Endothelial cell of umbilical vein (primary cell): Measurements from ENCODE around the gene PLEKHG2.

Experiments used
- EZH2 ChIP-seq: IDR thresholded peaks from 2 replicates; pipeline ENCODE4 v1.6.1; 2012; ENCODE audit warnings: borderline replicate concordance, low read depth, mild to moderate bottlenecking, moderate library complexity, low read length, inconsistent platforms; ENCODE audit not compliant: severe bottlenecking
- FOS ChIP-seq: IDR thresholded peaks from 2 replicates; pipeline ENCODE4 v1.6.1; 2011; ENCODE audit warnings: mild to moderate bottlenecking, low read length, moderate library complexity, borderline replicate concordance; ENCODE audit not compliant: insufficient read depth
- GATA2 ChIP-seq: IDR thresholded peaks from 2 replicates; pipeline ENCODE4 v1.7.0; 2011; ENCODE audit warnings: low read depth, mild to moderate bottlenecking, moderate library complexity, mixed read lengths, low read length; ENCODE audit not compliant: insufficient read length, insufficient read depth
- MYC ChIP-seq: IDR thresholded peaks from one replicate; pipeline ENCODE4 v1.6.1; 2011; ENCODE audit warnings: mild to moderate bottlenecking, low read depth, low read length
- POLR2A ChIP-seq: IDR thresholded peaks from 2 replicates; pipeline ENCODE4 v1.6.1; 2012; ENCODE audit warnings: low read depth, mild to moderate bottlenecking, control low read depth, low read length
- POLR2AphosphoS5 ChIP-seq: IDR thresholded peaks from 2 replicates; pipeline ENCODE4 v1.6.1; 2012; ENCODE audit warnings: low read depth, mild to moderate bottlenecking, control low read depth, low read length, moderate library complexity; ENCODE audit not compliant: insufficient read depth
- TF ChIP-seq, protein P1 (sequence below): IDR thresholded peaks from 2 replicates; pipeline ENCODE4 v1.6.1; 2011; ENCODE audit not compliant: insufficient read depth, insufficient read length
- TF ChIP-seq, protein P2 (sequence below), 2 donors: IDR thresholded peaks; 1 replicate in 1 of 2; 2 replicates in 1 of 2; pipeline ENCODE4 v1.5.1; 2011; ENCODE audit warnings: low read length in 2 of 2, mild to moderate bottlenecking in 2 of 2, moderate library complexity in 2 of 2, control low read depth in 1 of 2, inconsistent platforms in 1 of 2, low read depth in 1 of 2; ENCODE audit not compliant: insufficient read depth in 1 of 2; ENCODE audit errors: extremely low read depth in 1 of 2

DNA sequence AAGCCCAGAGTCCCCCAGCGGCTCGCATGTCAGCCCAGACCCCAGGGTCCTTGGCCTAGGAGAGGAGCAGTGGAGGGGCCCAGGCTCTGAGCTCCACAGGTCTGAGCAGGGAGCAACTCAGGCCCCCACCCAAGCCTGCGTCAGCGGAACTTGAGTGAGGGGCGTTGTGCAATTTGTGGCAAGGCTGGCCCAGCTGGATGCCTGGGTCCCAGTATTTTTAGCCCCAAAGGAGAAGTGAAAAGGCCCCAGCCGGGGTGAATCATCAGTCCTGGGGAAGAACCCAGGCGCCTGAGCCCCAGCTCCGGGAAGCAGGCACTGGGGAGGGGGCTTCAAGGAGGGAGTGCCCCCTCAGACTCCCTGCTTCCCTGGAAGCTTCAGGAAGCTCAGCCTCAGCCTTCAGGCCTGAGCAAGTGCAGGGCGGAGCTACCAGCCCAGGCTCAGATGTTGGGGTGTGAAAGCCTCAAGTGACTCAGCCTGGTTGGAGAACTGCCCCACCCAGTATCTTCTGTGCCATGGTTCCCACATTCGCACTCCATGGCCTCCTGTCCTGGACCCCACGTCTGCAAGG lies 14.1 kb upstream of the PLEKHG2 start:
- TF ChIP-seq, protein P1, sequence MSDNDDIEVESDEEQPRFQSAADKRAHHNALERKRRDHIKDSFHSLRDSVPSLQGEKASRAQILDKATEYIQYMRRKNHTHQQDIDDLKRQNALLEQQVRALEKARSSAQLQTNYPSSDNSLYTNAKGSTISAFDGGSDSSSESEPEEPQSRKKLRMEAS: no peak
- TF ChIP-seq POLR2AphosphoS5 (no peak), MYC (no peak), GATA2 (no peak), EZH2 (no peak), POLR2A (no peak), FOS (no peak)
- TF ChIP-seq, protein P2, sequence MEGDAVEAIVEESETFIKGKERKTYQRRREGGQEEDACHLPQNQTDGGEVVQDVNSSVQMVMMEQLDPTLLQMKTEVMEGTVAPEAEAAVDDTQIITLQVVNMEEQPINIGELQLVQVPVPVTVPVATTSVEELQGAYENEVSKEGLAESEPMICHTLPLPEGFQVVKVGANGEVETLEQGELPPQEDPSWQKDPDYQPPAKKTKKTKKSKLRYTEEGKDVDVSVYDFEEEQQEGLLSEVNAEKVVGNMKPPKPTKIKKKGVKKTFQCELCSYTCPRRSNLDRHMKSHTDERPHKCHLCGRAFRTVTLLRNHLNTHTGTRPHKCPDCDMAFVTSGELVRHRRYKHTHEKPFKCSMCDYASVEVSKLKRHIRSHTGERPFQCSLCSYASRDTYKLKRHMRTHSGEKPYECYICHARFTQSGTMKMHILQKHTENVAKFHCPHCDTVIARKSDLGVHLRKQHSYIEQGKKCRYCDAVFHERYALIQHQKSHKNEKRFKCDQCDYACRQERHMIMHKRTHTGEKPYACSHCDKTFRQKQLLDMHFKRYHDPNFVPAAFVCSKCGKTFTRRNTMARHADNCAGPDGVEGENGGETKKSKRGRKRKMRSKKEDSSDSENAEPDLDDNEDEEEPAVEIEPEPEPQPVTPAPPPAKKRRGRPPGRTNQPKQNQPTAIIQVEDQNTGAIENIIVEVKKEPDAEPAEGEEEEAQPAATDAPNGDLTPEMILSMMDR (IDR thresholded peaks at IDR 0.05; ENCODE audit: extremely low read depth in 1 of 2, insufficient read depth in 1 of 2, low read depth in 1 of 2, low read length in 2 of 2): no peak
